22Rv1 (cell line): Measurements from ENCODE around the gene EEF1AKMT1.

Source experiments
- H3K27ac ChIP-seq: fragments of 450-650 bp; 2 replicates; pipeline ENCODE4 v1.5.1; 2017
- CTCF ChIP-seq: fragments of 450-650 bp; IDR thresholded peaks from 2 replicates; pipeline ENCODE4 v1.5.1; 2017; ENCODE audit warnings: mild to moderate bottlenecking
- ZFX ChIP-seq: fragments of 450-650 bp; IDR thresholded peaks from 2 replicates; pipeline ENCODE4 v1.6.1; 2017; ENCODE audit warnings: antibody characterized with exemption, borderline replicate concordance

Gene EEF1AKMT1

GRCh38 chr13:20728579-20729311, 45.0 kb downstream of the EEF1AKMT1 start:
- H3K27ac ChIP-seq = no peak overlapping the region
- TF ChIP-seq CTCF = no peak
- TF ChIP-seq ZFX = no peak

- TF ChIP-seq ZFX = no peak
- no peak for TF ChIP-seq CTCF
- H3K27ac ChIP-seq = no peak overlapping the region
Measured at GRCh38 chr13:20727856-20728255, 45.9 kb downstream of the EEF1AKMT1 start.

- no peak for TF ChIP-seq ZFX
- peak; percentile 23 for TF ChIP-seq CTCF
- H3K27ac ChIP-seq = no peak overlapping the region
Measured at GRCh38 chr13:20721454-20722357, 52.1 kb downstream of the EEF1AKMT1 start.

GRCh38 chr13:20721058-20721453, 52.7 kb downstream of the EEF1AKMT1 start:
- H3K27ac ChIP-seq = no peak overlapping the region
- no peak for TF ChIP-seq ZFX
- no peak for TF ChIP-seq CTCF

GRCh38 chr13:20720499-20720898, 53.3 kb downstream of the EEF1AKMT1 start:
- no peak for TF ChIP-seq ZFX
- no peak for TF ChIP-seq CTCF
- H3K27ac ChIP-seq = no peak overlapping the region

GRCh38 chr13:20719783-20720182, 54.0 kb downstream of the EEF1AKMT1 start:
- H3K27ac ChIP-seq = no peak overlapping the region
- TF ChIP-seq ZFX (no peak), CTCF (no peak)

GRCh38 chr13:20718958-20719566, 54.7 kb downstream of the EEF1AKMT1 start:
- no peak for TF ChIP-seq CTCF
- TF ChIP-seq ZFX = no peak
- no peak overlapping the region for H3K27ac ChIP-seq
